Measurements from ENCODE around the gene SRSF10.
"Not testable (repeated sequence)": the region's sequence is repeated elsewhere in the genome, so short reads cannot be mapped to it uniquely, and the experiment has no call there.

Gene SRSF10

DNA sequence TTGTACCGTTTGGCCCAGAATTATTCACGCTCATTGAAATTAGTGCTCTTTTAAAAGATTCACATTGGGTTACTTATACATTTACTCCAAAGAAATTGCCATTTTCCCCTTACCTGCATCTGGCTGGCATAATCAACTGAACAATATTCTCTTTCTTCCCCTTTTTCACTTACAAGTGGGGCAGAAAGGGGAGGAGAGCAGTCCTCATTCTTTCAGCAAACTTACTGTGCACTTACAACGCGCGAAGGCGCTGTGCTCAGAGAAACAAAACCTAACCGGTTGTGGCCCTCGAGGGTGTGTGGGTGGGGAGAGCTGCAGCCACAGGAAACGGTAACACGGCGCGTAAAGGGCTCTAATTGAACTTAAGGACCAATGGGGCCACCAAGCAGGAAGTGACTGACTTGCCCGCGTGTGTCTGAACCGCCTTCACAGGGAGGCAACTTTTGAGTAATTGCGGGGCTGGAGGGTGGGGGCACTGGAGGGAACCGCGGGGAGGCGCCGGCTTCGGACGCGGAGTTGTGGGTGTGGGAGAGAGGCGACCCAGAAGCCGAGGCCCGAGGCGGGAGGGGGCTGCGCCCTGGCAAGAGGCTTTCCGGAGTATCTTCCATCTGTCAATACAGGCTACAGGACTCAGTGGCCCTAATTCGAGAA is 21.2 kb downstream of the SRSF10 start:
- peak; percentile 82 to 85 for DNase-seq (ENCODE audit: low read depth in 2 of 2)

DNA sequence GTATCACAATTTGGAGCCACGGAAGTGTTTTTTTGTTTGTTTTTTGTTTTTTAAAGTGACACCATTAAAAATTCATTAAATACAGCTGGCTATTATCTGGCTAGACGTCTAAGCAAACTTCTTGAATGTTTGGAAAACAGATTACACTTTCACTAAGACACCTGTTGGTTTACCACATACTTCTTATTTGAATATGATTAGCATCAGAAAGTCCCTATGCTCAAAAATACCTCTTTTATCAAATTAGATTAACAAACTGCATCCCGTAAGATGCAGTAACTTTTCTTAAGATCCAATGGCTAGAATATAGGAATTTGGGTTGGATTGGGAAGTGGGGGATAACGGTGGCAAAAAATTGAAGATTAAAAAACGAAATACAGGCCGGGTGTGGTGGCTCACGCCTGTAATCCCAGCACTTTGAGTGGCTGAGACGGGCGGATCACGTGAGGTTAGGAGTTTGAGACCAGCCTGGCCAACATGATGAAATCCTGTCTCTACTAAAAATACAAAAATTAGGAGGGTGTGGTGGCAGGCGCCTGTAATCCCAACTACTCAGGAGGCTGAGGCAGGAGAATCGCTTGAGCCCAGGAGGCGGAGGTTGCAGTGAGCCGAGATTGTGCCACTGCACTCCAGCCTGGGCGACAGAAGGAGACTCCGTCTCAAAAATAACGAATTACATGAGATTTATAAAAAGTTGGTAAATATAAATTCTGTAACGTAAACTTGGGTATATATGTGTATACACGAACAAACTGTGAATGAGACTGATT is 21.9 kb downstream of the SRSF10 start:
- DNase-seq (ENCODE audit: low read depth in 2 of 2) = not testable (repeated sequence)

DNA sequence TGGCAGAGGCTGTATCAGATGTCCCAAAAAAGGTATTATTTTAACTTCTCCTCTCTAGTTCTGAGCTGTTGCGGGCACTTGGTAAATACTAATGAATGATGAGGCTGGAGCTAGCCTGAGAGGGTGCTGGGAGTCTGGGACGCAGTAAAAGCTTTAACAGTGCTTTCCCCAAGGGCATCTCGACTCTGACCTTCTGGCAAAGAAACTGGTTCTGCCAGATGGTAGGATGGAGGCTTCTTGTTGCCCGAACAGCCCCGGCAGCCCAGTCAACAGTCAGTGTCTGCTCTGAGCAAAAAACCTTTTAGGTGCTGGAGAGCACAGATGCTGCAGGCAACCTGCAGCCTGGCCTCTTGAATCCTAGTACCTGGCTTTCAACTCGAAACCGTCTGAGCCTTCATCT is 23.0 kb downstream of the SRSF10 start:
- DNase-seq (ENCODE audit: low read depth in 2 of 2) = no peak

DNA sequence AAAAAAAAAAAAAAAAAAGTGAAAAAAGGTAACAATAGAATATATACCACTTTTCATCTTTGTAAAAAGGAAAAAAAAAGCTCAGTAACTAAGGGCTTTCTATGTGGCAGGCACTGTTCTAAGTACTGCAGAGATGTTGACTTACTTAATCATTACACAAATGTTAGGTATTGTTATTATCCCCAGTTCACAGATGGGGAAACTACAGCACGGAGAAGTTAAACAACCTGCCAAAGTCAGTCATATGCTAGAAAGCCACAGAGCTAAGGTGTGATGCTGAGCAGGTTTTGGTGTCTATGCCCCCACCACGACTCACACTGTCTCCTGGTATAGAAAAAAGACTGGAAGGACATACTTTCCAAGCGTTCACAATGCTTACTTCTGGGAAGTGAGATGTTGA is 27.1 kb downstream of the SRSF10 start:
- DNase-seq (ENCODE audit: low read depth in 2 of 2) = no peak

DNA sequence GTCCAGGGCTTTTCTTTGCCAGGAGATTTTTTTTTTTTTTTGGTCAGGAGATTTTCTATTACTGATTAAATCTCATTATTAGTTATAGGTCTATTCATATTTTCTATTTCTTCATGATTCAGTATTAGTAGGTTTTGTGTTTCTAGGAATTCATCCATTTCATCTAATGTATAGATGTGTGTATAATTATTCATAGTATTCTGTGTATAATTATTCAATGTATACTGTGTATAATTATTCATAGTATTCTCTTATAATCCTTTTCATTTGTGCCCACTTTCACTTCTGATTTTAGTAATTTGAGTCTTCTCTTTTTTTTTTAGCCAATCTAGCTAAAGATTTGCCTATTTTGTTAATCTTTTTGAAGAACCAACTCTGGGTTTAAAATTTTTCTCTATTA is 32.8 kb downstream of the SRSF10 start:
- DNase-seq (ENCODE audit: low read depth in 2 of 2) = no peak

DNA sequence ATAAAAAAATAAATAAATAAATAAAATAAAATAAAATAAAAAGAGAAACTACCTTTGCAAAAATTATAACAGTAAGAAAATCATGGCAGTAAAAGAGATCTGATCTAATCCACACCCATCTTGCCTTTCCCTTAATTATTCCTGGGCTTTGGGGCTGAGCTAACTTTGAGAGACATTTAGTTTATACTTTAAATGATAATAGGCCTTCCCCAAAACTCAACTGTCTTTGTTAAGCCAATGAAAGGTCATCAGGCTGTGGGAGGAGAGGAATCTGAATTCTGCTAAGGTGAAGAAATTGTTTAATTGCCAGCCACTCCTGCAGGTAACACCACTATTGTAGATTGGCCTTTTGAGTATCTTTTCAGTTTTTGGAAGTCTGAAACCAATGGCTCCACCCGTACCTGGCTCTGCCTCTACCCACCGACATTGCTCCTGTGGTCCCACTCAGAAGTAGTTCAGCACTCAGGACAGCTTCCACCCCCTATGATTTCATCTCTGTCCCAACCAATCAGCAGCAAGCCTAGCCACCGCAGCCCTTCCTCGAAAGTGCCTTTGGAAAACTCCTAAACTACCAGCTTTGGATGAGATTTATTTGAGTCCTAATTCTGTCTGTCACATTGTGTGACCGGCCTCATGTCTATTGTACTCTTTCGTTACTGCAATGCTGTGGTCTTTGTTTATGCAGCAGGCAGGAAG is 43.5 kb downstream of the SRSF10 start:
- no peak for DNase-seq (ENCODE audit: low read depth in 2 of 2)

DNA sequence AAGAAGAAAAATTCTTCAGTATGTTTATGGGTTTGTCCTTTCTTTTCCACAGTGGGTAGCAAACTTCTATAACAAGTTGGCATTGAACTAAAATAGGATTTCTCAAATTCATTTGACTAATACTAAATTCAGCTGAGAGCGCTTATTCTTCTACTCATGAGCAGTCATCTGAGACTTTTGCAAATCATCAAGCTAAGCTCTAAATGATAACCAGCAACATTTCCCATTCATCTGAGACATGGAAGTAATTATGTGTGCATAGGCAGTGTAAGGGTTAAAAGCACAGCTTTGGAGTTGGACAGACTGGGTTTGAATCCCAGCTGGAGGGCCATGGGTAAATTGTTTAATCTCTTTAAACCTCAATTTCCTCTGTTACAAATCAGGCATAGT is 48.6 kb downstream of the SRSF10 start:
- no peak for DNase-seq (ENCODE audit: low read depth in 2 of 2)

DNA sequence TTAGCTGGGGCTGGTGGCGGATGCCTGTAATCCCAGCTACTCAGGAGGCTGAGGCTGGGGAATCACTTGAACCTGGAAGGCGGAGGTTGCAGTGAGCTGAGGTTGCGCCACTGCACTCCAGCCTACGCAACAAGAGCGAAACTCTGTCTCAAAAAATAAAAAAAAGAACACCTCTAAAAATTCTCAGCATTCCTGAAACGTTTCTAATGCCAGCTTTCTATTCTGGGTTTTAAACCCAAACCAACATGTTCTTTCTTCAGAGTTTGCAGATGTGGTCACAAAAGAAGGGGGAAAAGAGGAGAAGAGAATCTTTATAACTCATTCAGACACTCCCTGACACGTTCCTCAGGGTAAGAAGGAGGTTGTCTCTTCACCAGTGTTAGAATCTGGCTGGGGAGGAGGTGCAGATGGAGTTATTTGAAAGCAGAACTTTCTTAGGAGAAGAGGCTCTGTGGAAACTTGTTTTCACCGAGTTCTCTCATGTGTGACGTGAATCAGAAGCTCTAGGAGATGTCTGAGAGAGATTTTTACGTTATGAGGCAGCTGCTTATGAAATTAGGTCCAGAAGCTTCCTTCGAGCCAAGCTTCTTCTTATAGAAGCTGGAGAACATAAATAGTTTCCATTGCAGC is 49.2 kb downstream of the SRSF10 start:
- no peak for DNase-seq (ENCODE audit: low read depth in 2 of 2)

DNA sequence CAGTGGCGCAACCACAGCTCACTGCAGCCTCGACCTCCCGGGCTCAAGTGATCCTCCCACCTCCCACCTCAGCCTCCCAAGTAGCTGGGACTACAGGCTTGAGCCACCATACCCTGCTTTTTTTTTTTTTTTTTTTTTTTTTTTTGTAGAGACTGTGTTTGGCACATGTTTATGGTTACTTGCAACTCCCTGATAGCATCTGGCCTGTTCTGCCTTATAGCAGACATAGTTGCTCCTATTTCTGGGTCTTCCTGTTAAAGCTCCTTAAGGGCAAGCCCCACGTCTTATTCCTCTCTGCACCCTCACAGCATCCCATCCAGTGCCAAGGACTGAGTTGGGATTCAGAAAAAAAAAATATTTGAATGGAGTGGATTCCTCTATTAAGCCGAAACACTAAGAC is 49.9 kb downstream of the SRSF10 start:
- DNase-seq (ENCODE audit: low read depth in 2 of 2) = no peak

DNA sequence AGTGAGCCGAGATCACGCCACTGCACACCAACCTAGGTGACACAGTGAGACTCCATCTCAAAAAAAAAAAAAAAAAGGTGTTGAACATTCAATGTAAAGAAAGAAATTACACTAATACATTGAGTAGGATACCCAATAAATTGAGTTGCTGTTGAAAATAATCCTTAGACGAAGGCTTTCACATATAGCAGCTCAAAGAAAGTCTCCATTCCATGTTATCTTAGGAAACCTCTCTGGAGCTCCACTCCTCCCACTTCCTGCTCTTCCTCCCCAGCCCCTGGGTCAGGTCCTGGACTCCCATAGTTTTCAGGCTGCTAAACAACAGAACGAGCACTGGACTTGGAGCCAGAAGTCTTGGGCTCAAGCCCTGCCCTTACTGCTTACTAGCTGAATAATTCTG is 51.3 kb downstream of the SRSF10 start:
- no peak for DNase-seq (ENCODE audit: low read depth in 2 of 2)

DNA sequence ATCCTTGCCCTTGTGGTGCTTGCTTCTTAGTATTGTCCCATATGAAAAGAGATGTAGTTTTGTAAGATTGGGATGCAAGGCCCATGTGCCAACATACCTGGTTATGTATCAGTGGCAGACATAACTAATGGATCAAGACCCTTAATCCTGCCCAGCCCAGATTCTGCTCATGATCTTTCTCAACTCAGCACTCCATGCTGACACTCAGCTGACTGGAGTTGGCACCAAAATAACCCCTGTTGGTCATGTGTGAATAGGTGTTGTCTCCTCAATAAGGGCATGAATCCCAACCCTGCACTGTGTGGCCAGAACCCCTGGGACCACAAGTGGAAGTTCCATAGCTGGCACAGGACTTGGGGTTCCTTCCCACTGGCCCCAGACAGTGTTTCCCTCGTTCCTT is 53.0 kb downstream of the SRSF10 start:
- no peak for DNase-seq (ENCODE audit: low read depth in 2 of 2)

DNA sequence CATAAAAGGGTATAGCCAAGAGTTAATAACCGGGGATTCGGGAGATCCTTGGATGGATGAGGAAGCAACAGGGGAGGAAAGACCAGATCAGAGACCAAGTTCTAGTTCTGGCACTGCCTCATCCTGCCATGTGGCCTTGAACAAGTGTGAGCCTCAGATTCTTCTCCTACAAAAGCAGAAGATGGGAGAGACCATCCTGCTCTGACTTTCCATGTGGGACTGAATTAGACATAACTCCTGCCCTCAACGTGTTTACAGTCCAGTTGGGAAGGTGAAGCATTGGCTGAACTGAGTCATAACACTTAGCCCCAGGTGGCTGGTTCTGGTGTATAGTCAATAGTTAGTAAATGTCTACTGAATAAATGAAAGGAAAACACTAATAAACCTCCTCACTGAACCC is 54.8 kb downstream of the SRSF10 start:
- no peak for DNase-seq (ENCODE audit: low read depth in 2 of 2)

DNA sequence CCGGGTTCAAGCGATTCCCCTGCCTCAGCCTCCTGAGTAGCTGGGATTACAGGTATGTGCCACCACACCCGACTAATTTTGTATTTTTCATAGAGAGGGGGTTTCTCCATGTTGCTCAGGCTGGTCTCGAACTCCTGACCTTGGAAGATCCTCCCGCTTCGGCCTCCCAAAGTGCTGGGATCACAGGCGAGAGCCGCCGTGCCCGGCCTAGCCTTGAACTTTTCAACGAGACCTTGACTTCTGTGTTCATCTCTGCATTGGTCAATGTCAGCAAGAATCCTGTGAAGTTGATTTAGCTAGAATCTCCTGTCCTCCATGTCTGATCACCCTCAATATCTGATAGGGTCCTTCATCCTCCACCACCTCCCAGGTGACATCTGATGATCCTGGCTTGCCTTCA is 55.5 kb downstream of the SRSF10 start:
- no peak for DNase-seq (ENCODE audit: low read depth in 2 of 2)

DNA sequence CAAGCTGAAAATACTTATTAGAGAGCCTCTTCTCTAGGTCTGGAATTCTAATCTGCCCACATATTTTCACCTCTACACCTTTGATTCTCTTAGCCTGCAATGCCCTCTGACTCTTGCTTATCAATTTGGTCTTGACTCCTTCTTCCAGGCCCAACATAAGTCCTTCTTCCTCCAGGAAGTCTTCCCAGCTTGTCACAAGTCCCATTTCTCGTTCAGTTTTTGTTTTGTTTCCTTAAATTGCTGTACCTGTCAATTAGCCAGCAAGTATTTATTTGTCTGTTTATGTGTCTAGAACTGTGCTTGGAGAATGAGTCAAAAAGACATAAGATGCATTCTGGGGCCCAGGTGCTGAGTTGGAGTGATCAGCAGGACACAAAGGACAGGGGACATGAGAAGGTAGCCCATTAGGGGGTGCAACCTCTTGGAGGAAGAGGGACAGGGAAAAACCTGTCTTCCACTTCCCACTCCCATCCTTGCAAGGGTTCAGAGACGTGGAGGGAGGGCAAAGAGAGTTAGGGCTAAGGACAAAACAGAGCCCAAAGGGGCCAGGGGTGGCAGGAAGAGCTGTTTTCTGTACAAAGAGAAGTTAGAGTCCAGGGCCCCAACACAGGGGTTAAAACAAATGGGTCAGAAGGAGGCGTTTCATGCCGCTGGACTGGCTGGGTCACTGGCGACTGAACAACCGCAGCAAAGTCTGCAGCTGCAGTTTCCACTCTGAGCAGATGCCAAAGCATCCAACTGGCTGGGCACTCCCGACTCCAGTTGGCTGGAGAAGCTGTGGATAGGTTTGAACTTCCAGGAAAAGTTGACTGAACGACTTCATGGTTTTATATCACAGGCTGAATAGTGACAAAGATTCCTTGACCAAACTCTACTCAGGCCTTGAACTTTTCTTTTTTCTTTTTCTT is 56.3 kb downstream of the SRSF10 start:
- no peak for DNase-seq (ENCODE audit: low read depth in 2 of 2)

DNA sequence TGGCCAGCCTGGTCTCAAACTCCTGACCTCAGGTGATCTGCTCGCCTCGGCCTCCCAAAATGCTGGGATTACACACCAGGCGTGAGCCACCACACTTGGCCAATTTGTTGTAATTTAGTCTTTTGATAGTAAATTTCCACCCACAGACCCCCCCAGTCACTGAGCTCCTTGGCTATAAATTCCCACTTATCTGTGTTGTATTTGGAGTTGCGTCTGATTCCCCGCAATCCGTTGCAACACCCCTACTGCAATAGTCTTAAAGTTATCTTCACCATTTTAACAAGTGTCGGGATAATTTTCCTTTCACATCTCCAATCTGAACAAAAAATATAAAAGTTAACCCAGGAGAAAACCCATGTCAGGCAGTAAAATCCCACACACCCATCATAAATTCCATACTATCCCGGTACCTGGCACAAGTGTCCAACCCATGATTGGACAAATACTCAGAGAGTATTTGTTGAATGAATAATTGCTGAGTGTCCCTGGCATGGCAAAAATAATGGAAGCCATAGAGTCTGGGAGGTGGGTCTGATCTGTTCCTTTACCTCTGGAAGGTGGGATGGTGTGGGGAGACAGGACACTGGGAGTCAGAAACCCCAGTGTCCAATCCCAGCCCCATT is 57.7 kb downstream of the SRSF10 start:
- no peak for DNase-seq (ENCODE audit: low read depth in 2 of 2)

DNA sequence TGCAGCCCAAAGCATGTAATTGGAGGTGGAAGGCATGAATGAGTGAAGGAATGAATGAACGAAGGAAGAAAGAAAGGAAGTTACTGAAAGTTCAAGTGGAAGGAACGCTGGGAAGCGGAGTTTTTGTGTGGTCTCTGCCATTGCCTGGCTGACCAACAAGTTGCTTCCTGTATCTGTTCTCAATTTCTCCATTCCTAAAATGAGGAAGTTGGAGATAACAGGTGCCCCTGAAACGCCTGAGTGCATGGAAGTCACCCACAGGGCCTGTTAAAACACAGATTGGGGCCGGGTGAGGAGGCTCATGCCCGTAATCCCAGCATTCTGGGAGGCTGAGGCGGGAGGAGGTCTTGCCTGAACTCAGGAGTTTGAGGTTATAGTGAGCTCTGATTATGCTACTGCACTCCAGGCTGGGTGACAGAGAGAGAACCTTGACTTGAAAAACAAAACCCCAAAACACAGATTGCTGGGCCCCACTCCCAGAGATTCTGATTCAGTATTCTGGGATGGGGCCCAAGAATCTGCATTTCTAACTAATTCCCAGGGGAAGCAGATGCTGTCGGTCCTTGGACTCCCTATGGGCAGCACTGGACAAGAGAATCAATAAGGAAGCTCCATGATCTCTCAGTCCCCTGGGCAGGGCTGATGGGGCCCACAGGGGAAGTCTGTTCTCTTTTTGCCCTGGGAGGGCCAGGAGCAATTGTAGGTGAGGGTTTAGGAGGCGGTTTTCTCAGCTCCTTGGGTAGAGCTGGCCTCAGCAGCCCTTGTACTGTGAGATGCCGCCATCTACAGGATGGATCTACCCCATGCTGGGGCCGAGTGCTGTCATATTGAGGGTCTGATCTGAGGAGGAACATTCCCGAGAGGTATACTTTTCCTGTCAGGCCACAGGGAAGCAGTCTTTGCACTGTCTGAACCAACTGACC is 63.7 kb downstream of the SRSF10 start:
- DNase-seq (ENCODE audit: low read depth in 2 of 2) = peak; percentile 8 to 36

DNA sequence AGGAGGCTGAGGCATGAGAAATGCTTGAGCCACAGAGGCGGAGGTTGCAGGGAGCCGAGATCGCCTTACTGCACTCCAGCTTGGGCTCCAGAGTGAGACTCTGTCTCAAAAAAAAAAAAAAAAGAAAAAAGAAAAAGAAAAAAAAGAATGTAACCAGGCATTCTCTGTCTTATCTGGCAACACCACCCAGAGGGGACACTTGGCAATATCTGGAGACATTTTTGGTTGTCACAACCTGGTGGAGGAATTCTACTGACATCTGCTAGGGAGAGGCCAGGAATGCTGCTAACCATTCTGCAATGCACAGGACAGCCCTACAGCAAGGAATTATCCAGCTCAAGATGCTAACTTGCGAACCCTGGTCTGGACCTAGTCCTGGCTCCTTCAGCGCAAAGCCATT is 64.7 kb downstream of the SRSF10 start:
- no peak for DNase-seq (ENCODE audit: low read depth in 2 of 2)

DNA sequence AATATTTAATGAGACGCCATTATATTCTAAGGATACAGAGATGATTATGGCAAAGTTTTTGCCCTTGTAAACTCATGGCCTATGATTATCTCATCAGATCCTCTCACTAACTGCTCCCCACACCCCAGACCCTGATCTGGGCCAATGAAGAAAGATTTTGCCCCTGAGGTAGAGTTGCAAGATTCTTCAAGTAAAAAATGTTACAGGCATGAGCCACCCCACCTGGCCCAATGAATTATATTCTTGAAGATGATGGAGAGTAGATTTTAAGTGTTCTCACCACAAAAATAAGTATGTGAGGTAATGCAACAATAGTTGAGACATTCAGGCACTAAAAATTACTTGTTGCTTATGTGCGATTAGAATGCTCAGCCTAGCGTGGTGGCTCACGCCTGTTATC is 65.2 kb downstream of the SRSF10 start:
- no peak for DNase-seq (ENCODE audit: low read depth in 2 of 2)
